HepG2 (cell line): ENCODE measurements around the gene SAXO1. TPM values are rescaled to one million over a fixed set of nuclear protein-coding genes. Genes with fewer than 3 reads are reported as not detected.

Source experiments
- ATAC-seq: fragments of 200-7000 bp; cut with Tn5 transposase; 3 replicates; pipeline ENCODE4 v1.9.1; 2020; ENCODE audit warnings: mild to moderate bottlenecking, moderate library complexity
- BruUV-seq: library from RNA; stranded (reverse); fragments of 400-500 nt; replicated peaks from 2 replicates; lab custom pipeline; 2021; lab: Mats Ljungman, UMichigan
- CTCF ChIA-PET: fragments of 300-600 bp; formaldehyde crosslinking; extraction: SDS; loops from one replicate; lab custom pipeline; 2021; ENCODE audit warnings: low total read pairs, inconsistent platforms, low intra/inter-chr PET ratio; lab: Yijun Ruan, JAX
- POLR2A ChIA-PET: fragments of 350-600 bp; sonication (Branson Sonifier 250); formaldehyde crosslinking; loops from one replicate; lab custom pipeline; 2020; ENCODE audit warnings: antibody characterized with exemption, inconsistent platforms; lab: Yijun Ruan, JAX
- DNase-seq: peaks from one replicate; pipeline ENCODE4 v3.0.0-alpha.2; 2015; ENCODE audit warnings: low spot score
- FAIRE-seq: peaks from 3 replicates; lab custom pipeline; 2011; peaks lifted over from hg19 to GRCh38; lab: Jason Lieb, UNC
- H2AFZ ChIP-seq: one replicate; pipeline ENCODE4 v1.6.1; 2011; ENCODE audit warnings: low read length, inconsistent platforms
- H3K27ac ChIP-seq: fragments of 300-600 bp; 3 replicates; pipeline ENCODE4 v1.8.0; 2011; ENCODE audit warnings: mixed run types, mild to moderate bottlenecking, mixed read lengths, low read length, inconsistent platforms; ENCODE audit not compliant: insufficient read depth; ENCODE audit errors: extremely low read length
- H3K27me3 ChIP-seq, 2 experiments: fragments of 200-600 bp in 1 of 2; 2 replicates in 1 of 2; 3 replicates in 1 of 2; pipeline versions ENCODE4 v1.6.0 to v1.8.0; 2011; ENCODE audit warnings: low read length in 2 of 2, mild to moderate bottlenecking in 2 of 2, moderate library complexity in 2 of 2, inconsistent platforms in 1 of 2; ENCODE audit not compliant: insufficient read depth in 2 of 2, control insufficient read depth in 1 of 2
- H3K36me3 ChIP-seq, 2 experiments: fragments of 200-600 bp in 1 of 2; replicated peaks in 1 of 2; 2 replicates in 1 of 2; 3 replicates in 1 of 2; pipeline versions ENCODE4 v1.5.1 to v1.8.0; 2011; ENCODE audit warnings: low read length in 2 of 2, inconsistent platforms in 1 of 2; ENCODE audit not compliant: insufficient read depth in 2 of 2, control insufficient read depth in 1 of 2
- H3K4me1 ChIP-seq: 2 replicates; pipeline ENCODE4 v1.5.1; 2012; ENCODE audit warnings: low read length, inconsistent platforms; ENCODE audit not compliant: insufficient read depth
- H3K4me2 ChIP-seq: 2 replicates; pipeline ENCODE4 v1.6.0; 2011; ENCODE audit warnings: low read depth, low read length, inconsistent platforms
- H3K4me3 ChIP-seq, 3 experiments: fragments of 200-600 bp in 1 of 3; sonication (generic), shearing (Covaris generic) in 1 of 3; replicated peaks in 1 of 3; 2 replicates each; pipeline ENCODE4 v1.5.1; 2011 to 2016; ENCODE audit warnings: low read length in 3 of 3, inconsistent platforms in 2 of 3, low read depth in 2 of 3, mild to moderate bottlenecking in 2 of 3, control low read depth in 1 of 3, mixed read lengths in 1 of 3; ENCODE audit not compliant: insufficient read depth in 1 of 3
- H3K79me2 ChIP-seq: one replicate; pipeline ENCODE4 v1.6.1; 2011; ENCODE audit warnings: low read length, inconsistent platforms; ENCODE audit not compliant: insufficient read depth
- H3K9ac ChIP-seq: 2 replicates; pipeline ENCODE4 v1.6.0; 2011; ENCODE audit warnings: mild to moderate bottlenecking, low read depth, low read length, inconsistent platforms; ENCODE audit not compliant: insufficient read depth
- H3K9me3 ChIP-seq: 2 replicates; pipeline ENCODE4 v1.5.1; 2012; ENCODE audit warnings: mild to moderate bottlenecking, low read length
- H4K20me1 ChIP-seq: 2 replicates; pipeline ENCODE4 v1.6.0; 2011; ENCODE audit warnings: inconsistent platforms, mild to moderate bottlenecking, low read length, moderate library complexity; ENCODE audit not compliant: insufficient read depth
- ESRRA ChIP-seq: sonication (generic); formaldehyde crosslinking; IDR thresholded peaks from 2 replicates; pipeline ENCODE4 v1.5.1; 2020; ENCODE audit warnings: mild to moderate bottlenecking, low read depth, missing genetic modification reagents
- MAFF ChIP-seq: IDR thresholded peaks from 2 replicates; pipeline ENCODE4 v1.6.1; 2011; ENCODE audit warnings: low read depth, low read length, improper control_type of control experiment
- MAFK ChIP-seq, 2 experiments: IDR thresholded peaks in 1 of 2; conservative IDR thresholded peaks in 1 of 2; 2 replicates each; pipeline ENCODE4 v1.6.1; 2011; ENCODE audit warnings: improper control_type of control experiment in 2 of 2, low read length in 2 of 2
- PCBP2 ChIP-seq: fragments of 200-400 bp; formaldehyde crosslinking; optimal IDR thresholded peaks from 2 replicates; pipeline ENCODE3; 2018; ENCODE audit warnings: low read length, low read depth; ENCODE audit not compliant: poor library complexity, severe bottlenecking
- POLR2A ChIP-seq, 2 experiments: IDR thresholded peaks; 2 replicates each; pipeline ENCODE4 v1.6.1; 2011; ENCODE audit warnings: low read depth in 2 of 2, low read length in 2 of 2, mild to moderate bottlenecking in 1 of 2, moderate library complexity in 1 of 2; ENCODE audit not compliant: insufficient read depth in 1 of 2
- PPARG ChIP-seq: conservative IDR thresholded peaks from 2 replicates; pipeline ENCODE4 v1.6.1; 2016; ENCODE audit warnings: missing biosample characterization, missing genetic modification reagents
- TCF7 ChIP-seq: sonication (generic); IDR thresholded peaks from 2 replicates; pipeline ENCODE4 v1.6.1; 2016; ENCODE audit warnings: antibody characterized with exemption, low read depth
- TEAD3 ChIP-seq: optimal IDR thresholded peaks from 2 replicates; pipeline ENCODE3; 2016; ENCODE audit warnings: borderline replicate concordance
- ZNF350 ChIP-seq: sonication (generic); formaldehyde crosslinking; IDR thresholded peaks from 2 replicates; pipeline ENCODE4 v1.4.0; 2020; ENCODE audit warnings: mild to moderate bottlenecking, low read depth, missing genetic modification reagents, borderline replicate concordance
- ZNF547 ChIP-seq: sonication (generic); formaldehyde crosslinking; IDR thresholded peaks from 2 replicates; pipeline ENCODE4 v1.5.1; 2020; ENCODE audit warnings: mild to moderate bottlenecking, missing genetic modification reagents
- ZNF652 ChIP-seq: IDR thresholded peaks from 2 replicates; pipeline ENCODE4 v1.6.1; 2016; ENCODE audit warnings: low read depth, borderline replicate concordance
- WGBS: methylation state at CpG from one replicate; pipeline ENCODE4 v1.1.6; 2017; ENCODE audit warnings: low lambda C conversion rate; 5-methylcytosine and 5-hydroxymethylcytosine counted together
- in situ Hi-C: cut with HindIII; loops from 2 replicates; pipeline ENCODE4 v1.10.0; 2017; ENCODE audit warnings: low pct_unique_long_range_greater_than_20kb; ENCODE audit not compliant: extremely low pct_ligation_motif_present
- intact Hi-C: fragments of 100-400 bp; cut with micrococcal nuclease; formaldehyde crosslinking; loops from one replicate; pipeline ENCODE4 v1.10.0; 2022; ENCODE audit not compliant: unreplicated experiment
- polyA plus RNA-seq, 8 experiments: library from polyadenylated mRNA; depleted of rRNA in 3 of 8; stranded (reverse) in 7 of 8; unstranded in 1 of 8; fragments of >200 nt; fragmentation: Illumina TruSeq in 4 of 8; extraction: Trizol in 4 of 8; gene quantifications; 2 replicates each; pipeline versions ENCODE4 v1.2.1 to v1.2.3, GENCODE V29; 2011 to 2016; ENCODE audit warnings: low read depth in 4 of 8, missing spikeins in 1 of 8, mixed read lengths in 1 of 8; ENCODE audit not compliant: insufficient read depth in 1 of 8
- total RNA-seq, 5 experiments: library from RNA; depleted of rRNA; stranded (reverse); fragments of >200 nt; fragmentation: Illumina TruSeq; extraction: Trizol; gene quantifications; 2 replicates each; pipeline ENCODE4 v1.2.3, GENCODE V29; 2016; ENCODE audit warnings: low read depth in 1 of 5
- TF ChIP-seq, protein P1 (sequence below): sonication (generic); formaldehyde crosslinking; IDR thresholded peaks from 2 replicates; pipeline ENCODE4 v1.4.0; 2020; ENCODE audit warnings: missing genetic modification reagents
- TF ChIP-seq, protein P2 (sequence below): sonication (generic); IDR thresholded peaks from 2 replicates; pipeline ENCODE4 v1.6.1; 2016; ENCODE audit warnings: low read depth, borderline replicate concordance

SAXO1 gene
- total and polyA plus RNA-seq, 2 of the 13 experiments (the other 11 are each of a cell fraction or from before 2014, with no cell fraction given), result not detected

DNA sequence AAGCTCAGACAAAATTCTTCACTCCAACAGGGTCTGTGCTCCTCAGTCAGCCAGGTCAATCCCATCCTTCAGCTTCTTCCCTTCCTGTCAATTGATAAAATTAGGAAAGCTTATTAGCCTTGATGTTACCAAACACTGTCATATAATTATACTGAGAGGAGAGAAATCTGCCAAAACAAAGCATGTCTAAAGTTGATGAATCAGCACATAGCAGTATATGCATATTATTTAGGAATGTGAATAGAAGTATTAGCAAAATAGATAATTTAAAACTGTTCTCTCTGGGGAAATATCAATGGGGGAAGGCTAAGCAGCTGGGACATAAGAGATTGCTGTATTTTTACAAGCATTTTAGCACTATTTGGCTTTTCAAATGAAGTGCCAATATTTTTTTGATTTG is 107.1 kb downstream of the SAXO1 start:
- DNase-seq, result no peak
- Histone ChIP-seq H3K9me3 (no peaks in the 10 kb centered on the region), H4K20me1 (no peaks in the 10 kb centered on the region), H3K27me3 (peaks cover 1 to 16% of the 10 kb centered on the region in 2 experiments; a peak in 1 of 5 replicates), H3K9ac (no peak overlapping the region), H3K4me1 (no peaks in the 10 kb centered on the region), H3K79me2 (no peaks in the 10 kb centered on the region), H3K4me3 (no peak overlapping the region), H3K27ac (no peak overlapping the region), H3K4me2 (no peak overlapping the region), H2AFZ (no peak overlapping the region), H3K36me3 (no peaks in the 10 kb centered on the region)
- intact Hi-C loops (no loop called here), in situ Hi-C loops (no loop called here)
- no peak for FAIRE-seq
- ATAC-seq, result no peak
- BruUV-seq, result no TSS peak
- no peak for TF ChIP-seq ZNF350
- TF ChIP-seq MAFF, result peak; percentile 70
- TF ChIP-seq PPARG (CRISPR knock-in tag), result no peak
- peak; percentile 63 to 74; a peak in 3 of 4 replicates for TF ChIP-seq MAFK (conservative IDR thresholded peaks at IDR 0.05 in 1 of 2, IDR thresholded peaks at IDR 0.05 in 1 of 2; ENCODE audit: low read length in 2 of 2)
- ChIA-PET POLR2A (no interaction called here), CTCF (no interaction called here)

DNA sequence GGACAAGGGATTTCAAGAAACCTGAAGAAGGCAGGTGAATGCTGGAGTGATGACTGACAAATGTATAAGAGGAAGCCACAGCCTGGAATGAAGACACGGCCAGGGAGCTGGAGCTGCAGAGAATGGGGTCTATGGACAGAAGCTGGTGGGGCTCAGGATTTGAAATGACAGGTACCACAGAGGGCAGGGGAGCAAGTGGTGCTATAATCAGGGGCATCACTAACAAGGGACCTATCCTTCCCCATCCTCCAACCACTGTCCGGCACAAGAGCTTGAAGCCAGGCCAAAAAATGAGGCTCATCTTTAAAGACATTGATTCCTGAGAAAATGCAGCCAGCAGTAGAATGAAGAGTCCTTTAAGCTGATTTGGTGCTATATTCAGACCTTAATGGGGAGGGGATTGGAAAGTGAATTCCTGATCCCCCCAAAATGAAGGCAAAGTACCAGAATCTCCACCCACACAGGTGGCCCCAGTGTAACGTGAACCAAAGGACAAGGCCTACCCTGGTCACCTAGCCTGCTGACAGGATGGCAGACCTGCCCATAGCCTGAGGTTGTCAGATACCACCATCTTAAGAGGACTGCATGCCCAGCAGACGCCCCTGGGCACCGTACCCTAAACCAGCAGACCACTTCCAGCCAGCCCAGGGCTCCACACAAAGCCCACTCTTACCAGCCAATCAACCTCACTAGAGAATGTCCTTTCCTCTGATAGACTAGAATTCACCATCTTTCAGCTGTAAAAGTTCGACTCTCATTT is 109.2 kb downstream of the SAXO1 start:
- H3K4me2 ChIP-seq, result no peak overlapping the region
- no peak overlapping the region for H3K27ac ChIP-seq
- no peaks in the 10 kb centered on the region for H3K36me3 ChIP-seq
- WGBS, result 5% methylated on average over 4 of the region's 6 CpGs
- no peaks in the 10 kb centered on the region for H3K9me3 ChIP-seq
- H3K4me3 ChIP-seq, result no peak overlapping the region
- ATAC-seq (no peak), FAIRE-seq (no peak), DNase-seq (no peak)
- ChIA-PET POLR2A (no interaction called here), CTCF (no interaction called here)
- no peak overlapping the region for H2AFZ ChIP-seq
- intact Hi-C loops (no loop called here), in situ Hi-C loops (no loop called here)
- BruUV-seq, result no TSS peak
- no peak overlapping the region for H3K9ac ChIP-seq
- H4K20me1 ChIP-seq, result no peaks in the 10 kb centered on the region
- no peaks in the 10 kb centered on the region for H3K79me2 ChIP-seq
- no peaks in the 10 kb centered on the region for H3K4me1 ChIP-seq
- peaks cover 1 to 18% of the 10 kb centered on the region in 2 experiments; a peak in 1 of 5 replicates for H3K27me3 ChIP-seq
- TF ChIP-seq TCF7 (no peak), POLR2A (IDR thresholded peaks at IDR 0.05; ENCODE audit: insufficient read depth in 1 of 2, low read depth in 2 of 2, low read length in 2 of 2) (no peak), PCBP2 (no peak), ESRRA (CRISPR knock-in tag) (no peak), ZNF547 (CRISPR knock-in tag) (no peak), TEAD3 (CRISPR knock-in tag) (no peak), ZNF652 (CRISPR knock-in tag) (no peak)
- TF ChIP-seq, protein P1, sequence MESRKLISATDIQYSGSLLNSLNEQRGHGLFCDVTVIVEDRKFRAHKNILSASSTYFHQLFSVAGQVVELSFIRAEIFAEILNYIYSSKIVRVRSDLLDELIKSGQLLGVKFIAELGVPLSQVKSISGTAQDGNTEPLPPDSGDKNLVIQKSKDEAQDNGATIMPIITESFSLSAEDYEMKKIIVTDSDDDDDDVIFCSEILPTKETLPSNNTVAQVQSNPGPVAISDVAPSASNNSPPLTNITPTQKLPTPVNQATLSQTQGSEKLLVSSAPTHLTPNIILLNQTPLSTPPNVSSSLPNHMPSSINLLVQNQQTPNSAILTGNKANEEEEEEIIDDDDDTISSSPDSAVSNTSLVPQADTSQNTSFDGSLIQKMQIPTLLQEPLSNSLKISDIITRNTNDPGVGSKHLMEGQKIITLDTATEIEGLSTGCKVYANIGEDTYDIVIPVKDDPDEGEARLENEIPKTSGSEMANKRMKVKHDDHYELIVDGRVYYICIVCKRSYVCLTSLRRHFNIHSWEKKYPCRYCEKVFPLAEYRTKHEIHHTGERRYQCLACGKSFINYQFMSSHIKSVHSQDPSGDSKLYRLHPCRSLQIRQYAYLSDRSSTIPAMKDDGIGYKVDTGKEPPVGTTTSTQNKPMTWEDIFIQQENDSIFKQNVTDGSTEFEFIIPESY (CRISPR knock-in tag), result no peak
- TF ChIP-seq, protein P2, sequence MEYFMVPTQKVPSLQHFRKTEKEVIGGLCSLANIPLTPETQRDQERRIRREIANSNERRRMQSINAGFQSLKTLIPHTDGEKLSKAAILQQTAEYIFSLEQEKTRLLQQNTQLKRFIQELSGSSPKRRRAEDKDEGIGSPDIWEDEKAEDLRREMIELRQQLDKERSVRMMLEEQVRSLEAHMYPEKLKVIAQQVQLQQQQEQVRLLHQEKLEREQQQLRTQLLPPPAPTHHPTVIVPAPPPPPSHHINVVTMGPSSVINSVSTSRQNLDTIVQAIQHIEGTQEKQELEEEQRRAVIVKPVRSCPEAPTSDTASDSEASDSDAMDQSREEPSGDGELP, result no peak
